Hepatocyte (in vitro differentiated cells): ENCODE data around the gene MYO1A.

Experiments
- EZH2 ChIP-seq: fragments of 200-600 bp; sonication (generic); IDR thresholded peaks from 2 replicates; pipeline ENCODE4 v1.6.1; 2016; ENCODE audit warnings: antibody characterized with exemption, mild to moderate bottlenecking, borderline replicate concordance
- EZH2phosphoT487 ChIP-seq: fragments of 200-600 bp; sonication (generic); IDR thresholded peaks from one replicate; pipeline ENCODE4 v1.6.1; 2018; ENCODE audit warnings: antibody characterized with exemption, mild to moderate bottlenecking, low read depth, moderate library complexity; ENCODE audit not compliant: unreplicated experiment, severe bottlenecking
- TF ChIP-seq, protein P1 (sequence below): fragments of 200-600 bp; sonication (generic); IDR thresholded peaks from 2 replicates; pipeline ENCODE4 v1.5.1; 2016; ENCODE audit warnings: antibody characterized with exemption, mild to moderate bottlenecking; ENCODE audit not compliant: poor library complexity

DNA sequence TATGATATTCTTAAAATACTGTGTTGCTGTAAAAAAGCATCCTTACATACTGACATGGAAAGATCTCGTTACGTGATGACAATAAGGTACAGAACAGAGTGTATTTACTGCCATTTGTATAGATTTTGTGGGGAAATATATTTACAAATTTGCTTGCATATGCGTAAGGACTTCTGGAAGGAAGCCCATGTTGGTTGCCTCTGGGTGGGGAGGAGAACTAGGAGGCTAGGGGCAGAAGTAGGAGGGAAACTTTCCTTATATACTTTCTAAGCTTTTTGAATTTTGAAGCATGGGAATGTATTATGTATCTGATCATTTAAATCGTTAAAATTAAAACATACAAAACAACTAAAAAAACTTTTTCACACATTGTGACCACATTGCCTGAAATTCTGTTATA, 9.7 kb downstream of the MYO1A start:
- TF ChIP-seq EZH2 = no peak
- TF ChIP-seq, protein P1, sequence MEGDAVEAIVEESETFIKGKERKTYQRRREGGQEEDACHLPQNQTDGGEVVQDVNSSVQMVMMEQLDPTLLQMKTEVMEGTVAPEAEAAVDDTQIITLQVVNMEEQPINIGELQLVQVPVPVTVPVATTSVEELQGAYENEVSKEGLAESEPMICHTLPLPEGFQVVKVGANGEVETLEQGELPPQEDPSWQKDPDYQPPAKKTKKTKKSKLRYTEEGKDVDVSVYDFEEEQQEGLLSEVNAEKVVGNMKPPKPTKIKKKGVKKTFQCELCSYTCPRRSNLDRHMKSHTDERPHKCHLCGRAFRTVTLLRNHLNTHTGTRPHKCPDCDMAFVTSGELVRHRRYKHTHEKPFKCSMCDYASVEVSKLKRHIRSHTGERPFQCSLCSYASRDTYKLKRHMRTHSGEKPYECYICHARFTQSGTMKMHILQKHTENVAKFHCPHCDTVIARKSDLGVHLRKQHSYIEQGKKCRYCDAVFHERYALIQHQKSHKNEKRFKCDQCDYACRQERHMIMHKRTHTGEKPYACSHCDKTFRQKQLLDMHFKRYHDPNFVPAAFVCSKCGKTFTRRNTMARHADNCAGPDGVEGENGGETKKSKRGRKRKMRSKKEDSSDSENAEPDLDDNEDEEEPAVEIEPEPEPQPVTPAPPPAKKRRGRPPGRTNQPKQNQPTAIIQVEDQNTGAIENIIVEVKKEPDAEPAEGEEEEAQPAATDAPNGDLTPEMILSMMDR = no peak
- no peak for TF ChIP-seq EZH2phosphoT487
